Glutamatergic neuron (in vitro differentiated cells): Measurements from ENCODE around the gene CDH4. TPM values are rescaled to one million over a fixed set of nuclear protein-coding genes. Genes with fewer than 3 reads are reported as not detected.

ENCODE experiments used
- DNase-seq: peaks from one replicate; pipeline ENCODE4 v3.0.0; 2022
- H3K27ac Mint-ChIP-seq: one replicate; pipeline ENCODE4 v1.8.0; 2020; ENCODE audit warnings: mild to moderate bottlenecking, mixed read lengths, inconsistent platforms; ENCODE audit not compliant: unreplicated experiment
- H3K27me3 Mint-ChIP-seq: one replicate; pipeline ENCODE4 v1.8.0; 2020; ENCODE audit warnings: mild to moderate bottlenecking, moderate library complexity, mixed read lengths, inconsistent platforms; ENCODE audit not compliant: unreplicated experiment
- H3K36me3 Mint-ChIP-seq: one replicate; pipeline ENCODE4 v1.8.0; 2020; ENCODE audit warnings: mild to moderate bottlenecking, mixed read lengths, inconsistent platforms; ENCODE audit not compliant: unreplicated experiment
- H3K4me1 Mint-ChIP-seq: one replicate; pipeline ENCODE4 v1.8.0; 2020; ENCODE audit warnings: mild to moderate bottlenecking, low read depth, mixed read lengths, inconsistent platforms; ENCODE audit not compliant: unreplicated experiment
- H3K4me3 Mint-ChIP-seq: one replicate; pipeline ENCODE4 v1.8.0; 2020; ENCODE audit warnings: mild to moderate bottlenecking, mixed read lengths, inconsistent platforms; ENCODE audit not compliant: unreplicated experiment
- H3K9me3 Mint-ChIP-seq: one replicate; pipeline ENCODE4 v1.8.0; 2020; ENCODE audit warnings: mild to moderate bottlenecking, moderate library complexity, mixed read lengths, inconsistent platforms; ENCODE audit not compliant: unreplicated experiment
- CTCF ChIP-seq: fragments of 200-600 bp; sonication (generic); IDR thresholded peaks from one replicate; pipeline ENCODE4 v1.5.0; 2021; ENCODE audit not compliant: partially characterized antibody, unreplicated experiment
- total RNA-seq: library from RNA; stranded (reverse); fragmentation: NEBNext Ultra II Directional; extraction: Animal tissue kit (Norgen Biotek cat#: 25700); gene quantifications from one replicate; pipeline ENCODE4 v1.2.1, GENCODE V29; 2021; ENCODE audit not compliant: unreplicated experiment

CDH4 gene
- total RNA-seq, 1 donor from 2014 or later = 1.2 TPM

DNA sequence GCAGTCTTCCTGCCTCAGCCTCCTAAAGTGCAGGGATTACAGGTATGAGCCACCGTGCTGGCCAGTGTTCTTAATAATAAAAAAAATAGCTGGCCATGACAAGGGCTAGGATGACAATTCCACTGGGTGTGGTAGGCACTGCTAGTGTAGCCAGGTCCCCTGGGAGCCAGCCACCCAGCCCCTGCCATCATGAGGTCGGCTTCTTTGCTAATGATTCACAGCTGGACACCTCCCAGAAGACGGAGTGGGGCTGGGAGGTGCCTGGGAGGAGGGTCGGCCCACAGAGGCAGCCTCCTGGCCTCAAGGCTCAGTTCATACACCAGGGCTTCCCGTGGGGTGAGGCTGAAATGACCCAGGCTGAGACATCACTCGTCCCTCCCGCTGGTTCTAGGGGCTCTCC, 583.2 kb downstream of the CDH4 start:
- peaks cover 2% of the 10 kb centered on the region for H3K4me1 Mint-ChIP-seq
- no peak for TF ChIP-seq CTCF
- H3K36me3 Mint-ChIP-seq = no peaks in the 10 kb centered on the region
- H3K4me3 Mint-ChIP-seq = no peak overlapping the region
- H3K27ac Mint-ChIP-seq = no peak overlapping the region
- no peak for DNase-seq
- H3K27me3 Mint-ChIP-seq = peaks cover 6% of the 10 kb centered on the region
- peaks cover 4% of the 10 kb centered on the region for H3K9me3 Mint-ChIP-seq

DNA sequence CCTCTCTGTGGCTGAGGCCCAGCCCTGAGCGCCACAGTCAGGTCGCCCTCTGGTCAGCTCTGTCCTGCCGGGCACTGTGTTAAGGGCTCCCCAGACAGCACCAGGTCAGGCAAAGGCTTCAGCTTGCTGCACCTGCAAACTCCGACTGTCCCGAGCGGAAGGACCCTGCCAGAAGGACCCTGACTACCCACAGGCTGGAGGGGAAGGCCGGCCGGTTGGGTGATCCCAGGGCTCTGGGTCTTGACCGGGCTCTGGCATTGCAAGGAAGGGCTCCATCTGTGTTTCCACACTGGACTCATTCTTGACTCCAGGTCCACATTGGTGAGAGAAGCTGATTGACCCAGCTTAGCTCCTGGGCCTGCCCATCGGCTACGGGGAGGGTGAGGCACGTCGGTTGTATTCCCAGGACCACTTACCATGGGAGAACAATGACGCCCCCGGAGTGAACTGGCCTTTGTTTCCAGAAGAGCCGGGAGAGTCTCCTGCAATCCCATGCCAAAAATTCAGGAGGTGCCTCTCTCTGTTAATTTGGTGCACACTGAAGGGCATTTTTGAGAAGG, 583.8 kb downstream of the CDH4 start:
- no peak for TF ChIP-seq CTCF
- DNase-seq = no peak
- Mint-ChIP-seq H3K27me3 (peaks cover 6% of the 10 kb centered on the region), H3K27ac (no peak overlapping the region), H3K36me3 (no peaks in the 10 kb centered on the region), H3K4me3 (no peak overlapping the region), H3K4me1 (peaks cover 3% of the 10 kb centered on the region), H3K9me3 (peaks cover 4% of the 10 kb centered on the region)

- Mint-ChIP-seq H3K27ac (no peak overlapping the region), H3K4me1 (peaks cover 3% of the 10 kb centered on the region), H3K9me3 (peaks cover 2% of the 10 kb centered on the region), H3K27me3 (peaks cover 4% of the 10 kb centered on the region), H3K4me3 (no peak overlapping the region), H3K36me3 (no peaks in the 10 kb centered on the region)
- TF ChIP-seq CTCF = no peak
- peak; percentile 7 for DNase-seq
Observed at GRCh38 chr20:61837200-61837599, 585.1 kb downstream of the CDH4 start.

DNA sequence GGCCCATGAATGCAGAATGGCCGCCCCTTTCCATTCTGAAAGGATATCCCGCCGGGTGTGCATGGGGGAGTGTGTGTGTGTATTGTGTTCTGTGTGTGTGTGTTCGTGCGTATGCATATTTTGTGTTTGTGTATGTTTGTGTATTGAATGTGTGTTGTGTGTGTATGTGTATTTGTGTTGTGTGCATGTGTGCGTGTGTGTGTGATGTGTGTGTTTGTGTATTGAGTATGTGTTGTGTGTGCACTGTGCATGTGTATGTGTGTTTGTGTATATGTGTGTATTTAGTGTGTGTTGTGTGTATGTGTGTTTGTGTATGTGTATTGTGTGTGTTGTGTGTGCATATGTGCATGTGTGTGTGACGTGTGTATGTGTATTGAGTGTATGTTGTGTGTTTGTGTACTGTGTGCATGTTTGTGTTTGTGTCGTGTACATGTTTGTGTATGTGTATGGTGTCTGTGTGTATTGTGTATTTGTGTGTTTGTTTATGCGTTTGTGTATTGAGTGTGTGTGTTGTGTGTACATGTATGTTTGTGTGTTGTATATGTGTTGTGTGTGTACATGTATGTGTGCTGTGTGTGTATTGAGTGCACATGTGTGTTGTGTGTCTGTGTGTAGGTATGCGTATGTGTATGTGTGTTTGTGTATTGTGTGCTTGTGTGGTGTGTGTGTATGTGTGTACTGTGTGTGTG, 587.3 kb downstream of the CDH4 start:
- no peak overlapping the region for H3K4me3 Mint-ChIP-seq
- H3K9me3 Mint-ChIP-seq = no peaks in the 10 kb centered on the region
- no peak overlapping the region for H3K27ac Mint-ChIP-seq
- peaks cover 8% of the 10 kb centered on the region for H3K27me3 Mint-ChIP-seq
- H3K36me3 Mint-ChIP-seq = no peaks in the 10 kb centered on the region
- TF ChIP-seq CTCF = no peak
- no peak for DNase-seq
- peaks cover 3% of the 10 kb centered on the region for H3K4me1 Mint-ChIP-seq

GRCh38 chr20:61839912-61840778, 588.1 kb downstream of the CDH4 start:
- Mint-ChIP-seq H3K27ac (no peak overlapping the region), H3K4me1 (peaks cover 3% of the 10 kb centered on the region), H3K9me3 (no peaks in the 10 kb centered on the region), H3K4me3 (no peak overlapping the region), H3K27me3 (peaks cover 11% of the 10 kb centered on the region), H3K36me3 (no peaks in the 10 kb centered on the region)
- DNase-seq = no peak
- TF ChIP-seq CTCF = no peak
